BJ (cell line): Measurements from ENCODE around the gene GDF15. TPM values are rescaled to one million over a fixed set of nuclear protein-coding genes. Genes with fewer than 3 reads are reported as not detected.
"Not testable (repeated sequence)": the region's sequence is repeated elsewhere in the genome, so short reads cannot be mapped to it uniquely, and the experiment has no call there.

Experiments used
- CTCF ChIA-PET: fragments of 350-600 bp; formaldehyde crosslinking; extraction: SDS; loops from one replicate; lab custom pipeline; 2021; ENCODE audit warnings: antibody characterized with exemption, inconsistent platforms; lab: Yijun Ruan, JAX
- POLR2A ChIA-PET: fragments of 300-600 bp; sonication (Branson Sonifier 250); formaldehyde crosslinking; extraction: SDS; loops from one replicate; lab custom pipeline; 2021; ENCODE audit warnings: antibody characterized with exemption; lab: Charles Lee
- DNase-seq: peaks from one replicate; pipeline ENCODE4 v3.0.0-alpha.2; 2011; ENCODE audit warnings: low read depth
- H3K27me3 ChIP-seq: 2 replicates; pipeline ENCODE4 v1.6.0; 2011; ENCODE audit warnings: low read length; ENCODE audit not compliant: control insufficient read depth, insufficient read depth
- H3K36me3 ChIP-seq: 2 replicates; pipeline ENCODE4 v1.5.1; 2011; ENCODE audit warnings: low read length; ENCODE audit not compliant: control insufficient read depth, insufficient read depth
- H3K4me3 ChIP-seq: 2 replicates; pipeline ENCODE4 v1.5.1; 2011; ENCODE audit warnings: low read depth, mild to moderate bottlenecking, control low read depth, low read length
- CTCF ChIP-seq: IDR thresholded peaks from 2 replicates; pipeline ENCODE4 v1.5.1; 2011; ENCODE audit warnings: low read depth, mild to moderate bottlenecking, control low read depth, inconsistent platforms, low read length, moderate library complexity; ENCODE audit not compliant: insufficient read depth
- polyA plus RNA-seq: library from polyadenylated mRNA; depleted of rRNA; stranded (reverse); fragments of >200 nt; gene quantifications from 2 replicates; pipeline ENCODE4 v1.2.3, GENCODE V29; 2011

The GDF15 gene
- polyA plus RNA-seq, 1 experiment: 30.8 TPM

GRCh38 chr19:18348171-18348570 lies 37.8 kb upstream of the GDF15 start:
- H3K36me3 ChIP-seq: peaks cover 2% of the 10 kb centered on the region
- no peak for TF ChIP-seq CTCF
- no peaks in the 10 kb centered on the region for H3K27me3 ChIP-seq
- ChIA-PET CTCF (interaction anchor here (0.7 to 8.6 kb wide), 6 partner anchors 13 to 75 kb away, joined by 3 to 126 read pairs (median 4); no protein-coding TSS in a partner anchor), POLR2A (no interaction called here)
- no peak for DNase-seq
- H3K4me3 ChIP-seq: no peak overlapping the region

GRCh38 chr19:18348818-18349339 lies 37.1 kb upstream of the GDF15 start:
- CTCF ChIA-PET: interaction anchor here (0.7 to 8.6 kb wide), 16 partner anchors 9 to 114 kb away, joined by 3 to 126 read pairs (median 4); partner anchors contain the start of genes GDF15, PGPEP1 and SSBP4
- H3K4me3 ChIP-seq, H3K27me3 ChIP-seq, POLR2A ChIA-PET, H3K36me3 ChIP-seq, DNase-seq: not testable (repeated sequence)

GRCh38 chr19:18349524-18350128 lies 36.3 kb upstream of the GDF15 start:
- CTCF ChIA-PET: interaction anchor here (0.7 to 8.6 kb wide), 24 partner anchors 10 to 326 kb away, joined by 3 to 126 read pairs (median 4); partner anchors contain the start of genes GDF15, LSM4, PGPEP1 and SSBP4
- POLR2A ChIA-PET: no interaction called here
- Histone ChIP-seq H3K4me3 (no peak overlapping the region), H3K27me3 (no peaks in the 10 kb centered on the region), H3K36me3 (no peaks in the 10 kb centered on the region; the same call in none of the 2 replicates)
- peak; percentile 88 for TF ChIP-seq CTCF
- no peak for DNase-seq

DNA sequence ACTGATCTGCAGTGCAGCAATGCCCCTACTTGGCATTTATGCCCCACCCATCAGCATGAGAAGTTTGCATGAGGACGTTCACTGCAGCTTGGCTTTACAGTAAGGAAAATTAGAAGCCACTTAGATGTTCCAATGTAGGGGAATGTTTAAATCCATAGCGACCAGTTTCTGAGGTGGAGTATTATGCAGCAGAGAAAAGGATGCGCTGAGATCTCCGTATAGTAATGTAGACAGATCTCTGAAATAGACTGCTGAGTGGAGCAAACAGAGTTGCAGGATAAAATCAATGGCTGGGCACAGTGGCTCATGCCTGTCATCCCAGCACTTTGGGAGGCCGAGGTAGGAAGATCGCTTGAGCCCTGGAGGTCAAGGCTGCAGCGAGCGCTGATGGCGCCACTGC lies 35.5 kb upstream of the GDF15 start:
- no peak overlapping the region for H3K4me3 ChIP-seq
- ChIA-PET CTCF (interaction anchor here (0.8 to 8.6 kb wide), 12 partner anchors 11 to 325 kb away, joined by 3 to 126 read pairs (median 6); partner anchors contain the start of genes GDF15, LSM4, PGPEP1 and SSBP4), POLR2A (no interaction called here)
- no peaks in the 10 kb centered on the region for H3K27me3 ChIP-seq
- no peak for TF ChIP-seq CTCF
- no peak for DNase-seq
- H3K36me3 ChIP-seq: no peaks in the 10 kb centered on the region; the same call in 1 of the 2 replicates

- Histone ChIP-seq H3K4me3 (no peak overlapping the region), H3K27me3 (no peaks in the 10 kb centered on the region), H3K36me3 (peaks cover 3% of the 10 kb centered on the region; the same call in 1 of the 2 replicates)
- POLR2A ChIA-PET: no interaction called here
- CTCF ChIA-PET: interaction anchor here (1.6 to 4.0 kb wide), 5 partner anchors 10 to 37 kb away, joined by 3 to 57 read pairs (median 25); partner anchors contain the start of genes GDF15, LSM4 and PGPEP1
- no peak for DNase-seq
- no peak for TF ChIP-seq CTCF
These were observed 34.4 kb upstream of the GDF15 start for GRCh38 chr19:18351544-18351943.
